Gastroesophageal sphincter (tissue), 4 donors: Measurements from ENCODE around the gene TCF12. TPM values are rescaled to one million over a fixed set of nuclear protein-coding genes. Genes with fewer than 3 reads are reported as not detected.

Experiments used
- ATAC-seq: fragments of 150-250 bp; one replicate; pipeline ENCODE4 v1.9.1; 2016; ENCODE audit warnings: mild to moderate bottlenecking, moderate library complexity
- H3K27ac ChIP-seq, 4 donors: fragments of 200-600 bp; sonication (generic) in 3 of 4; 1 replicate in 3 of 4; 2 replicates in 1 of 4; pipeline ENCODE4 v1.5.1; 2016 to 2019
- H3K27me3 ChIP-seq: fragments of 200-600 bp; sonication (generic); one replicate; pipeline ENCODE4 v1.5.1; 2019
- H3K36me3 ChIP-seq, 2 donors: fragments of 200-600 bp; sonication (generic); one replicate each; pipeline ENCODE4 v1.5.1; 2019; ENCODE audit warnings: control low read depth in 1 of 2
- H3K4me1 ChIP-seq, 3 donors: fragments of 200-600 bp; sonication (generic); 1 replicate in 2 of 3; 2 replicates in 1 of 3; pipeline ENCODE4 v1.5.1; 2016 to 2019; ENCODE audit warnings: control low read depth in 2 of 3
- H3K4me3 ChIP-seq, 2 donors: fragments of 200-600 bp; sonication (generic); one replicate each; pipeline ENCODE4 v1.5.1; 2019; ENCODE audit warnings: mild to moderate bottlenecking in 1 of 2, moderate library complexity in 1 of 2
- H3K9me3 ChIP-seq, 3 donors: fragments of 200-600 bp; sonication (generic); one replicate each; pipeline ENCODE4 v1.5.1; 2017 to 2019; ENCODE audit warnings: control low read depth in 2 of 3
- CTCF ChIP-seq, 4 experiments: fragments of 200-600 bp in 2 of 4; fragments of 450-650 bp in 2 of 4; sonication (generic) in 1 of 4; IDR thresholded peaks; one replicate each; pipeline ENCODE4 v1.5.1; 2017 to 2019; ENCODE audit warnings: antibody characterized with exemption in 4 of 4, mild to moderate bottlenecking in 2 of 4, moderate library complexity in 2 of 4
- EP300 ChIP-seq: sonication (generic); formaldehyde crosslinking; IDR thresholded peaks from one replicate; pipeline ENCODE4 v1.6.1; 2017; ENCODE audit warnings: antibody characterized with exemption, mild to moderate bottlenecking
- POLR2A ChIP-seq, 2 donors: fragments of 450-650 bp; IDR thresholded peaks; one replicate each; pipeline ENCODE4 v1.6.1; 2017; ENCODE audit warnings: antibody characterized with exemption in 2 of 2, mild to moderate bottlenecking in 2 of 2, moderate library complexity in 1 of 2
- POLR2AphosphoS5 ChIP-seq: sonication (generic); formaldehyde crosslinking; IDR thresholded peaks from one replicate; pipeline ENCODE4 v1.6.1; 2017; ENCODE audit warnings: antibody characterized with exemption
- WGBS, 2 donors: methylation state at CpG; one replicate each; pipeline ENCODE4 v1.1.5; 2018; ENCODE audit warnings: low coverage in 1 of 2; 5-methylcytosine and 5-hydroxymethylcytosine counted together
- total RNA-seq, 4 donors: library from RNA; depleted of rRNA; stranded (reverse); fragments of >200 nt; gene quantifications; one replicate each; pipeline ENCODE4 v1.1.0, GENCODE V29; 2016

TCF12 gene
- total RNA-seq, 4 donors from 2014 or later, result 78.1 to 194 (median 154) TPM

- H3K27me3 ChIP-seq, result no peaks in the 10 kb centered on the region
- TF ChIP-seq EP300 (no peak), CTCF (IDR thresholded peaks at IDR 0.05) (no peak), POLR2AphosphoS5 (no peak), POLR2A (IDR thresholded peaks at IDR 0.05) (no peak)
- H3K9me3 ChIP-seq, result no peaks in the 10 kb centered on the region
- H3K4me3 ChIP-seq, result no peak overlapping the region
- H3K27ac ChIP-seq, result no peak overlapping the region
- ATAC-seq, result no peak
- H3K4me1 ChIP-seq, result peaks cover 0 to 47% (median 0%) of the 10 kb centered on the region in 3 donors
- H3K36me3 ChIP-seq, result no peaks in the 10 kb centered on the region
Measured at GRCh38 chr15:57015360-57015759, 96.9 kb downstream of the TCF12 start.

GRCh38 chr15:57015897-57016296 lies 97.5 kb downstream of the TCF12 start:
- H3K9me3 ChIP-seq, result no peaks in the 10 kb centered on the region
- H3K27ac ChIP-seq, result no peak overlapping the region
- no peak overlapping the region for H3K4me3 ChIP-seq
- no peak for ATAC-seq
- peaks cover 0 to 49% (median 0%) of the 10 kb centered on the region in 3 donors for H3K4me1 ChIP-seq
- no peak for TF ChIP-seq POLR2A (IDR thresholded peaks at IDR 0.05)
- TF ChIP-seq POLR2AphosphoS5, result no peak
- TF ChIP-seq CTCF (IDR thresholded peaks at IDR 0.05), result no peak
- TF ChIP-seq EP300, result no peak
- no peaks in the 10 kb centered on the region for H3K36me3 ChIP-seq
- no peaks in the 10 kb centered on the region for H3K27me3 ChIP-seq
- WGBS, 2 donors, result 63 to 86% methylated on average over 2 of the region's 2 CpGs

- TF ChIP-seq POLR2A (IDR thresholded peaks at IDR 0.05) (no peak), CTCF (IDR thresholded peaks at IDR 0.05) (no peak), POLR2AphosphoS5 (no peak), EP300 (no peak)
- H3K36me3 ChIP-seq, result no peaks in the 10 kb centered on the region
- no peaks in the 10 kb centered on the region for H3K27me3 ChIP-seq
- no peak overlapping the region for H3K4me3 ChIP-seq
- WGBS, 2 donors, result 95 to 100% methylated on average over 3 of the region's 3 CpGs
- H3K9me3 ChIP-seq, result no peaks in the 10 kb centered on the region
- H3K27ac ChIP-seq, result no peak overlapping the region
- no peak for ATAC-seq
- H3K4me1 ChIP-seq, result peaks cover 0 to 49% (median 0%) of the 10 kb centered on the region in 3 donors
Measured at GRCh38 chr15:57017024-57017423, 98.6 kb downstream of the TCF12 start.

- TF ChIP-seq POLR2A (IDR thresholded peaks at IDR 0.05) (no peak), EP300 (no peak), CTCF (IDR thresholded peaks at IDR 0.05) (no peak), POLR2AphosphoS5 (no peak)
- Histone ChIP-seq H3K27ac (no peak overlapping the region), H3K27me3 (no peaks in the 10 kb centered on the region), H3K9me3 (no peaks in the 10 kb centered on the region), H3K36me3 (no peaks in the 10 kb centered on the region), H3K4me1 (peaks cover 0 to 49% (median 0%) of the 10 kb centered on the region in 3 donors), H3K4me3 (no peak overlapping the region)
- ATAC-seq, result no peak
- WGBS, 2 donors, result 75% methylated on average over 4 of the region's 4 CpGs; no CpG with 5 or more reads in 1 of the 2 donors
Measured at GRCh38 chr15:57018151-57018550, 99.7 kb downstream of the TCF12 start.

GRCh38 chr15:57019496-57020160 lies 101.2 kb downstream of the TCF12 start:
- Histone ChIP-seq H3K36me3 (no peaks in the 10 kb centered on the region), H3K4me3 (no peak overlapping the region), H3K27ac (no peak overlapping the region), H3K27me3 (no peaks in the 10 kb centered on the region), H3K4me1 (peaks cover 0 to 54% (median 0%) of the 10 kb centered on the region in 3 donors), H3K9me3 (no peaks in the 10 kb centered on the region)
- TF ChIP-seq POLR2A (IDR thresholded peaks at IDR 0.05) (no peak), CTCF (IDR thresholded peaks at IDR 0.05) (no peak), POLR2AphosphoS5 (no peak), EP300 (no peak)
- WGBS, 2 donors, result 67 to 90% methylated on average over 3 to 5 of the region's 5 CpGs
- no peak for ATAC-seq
